ENCODE results near the gene PDE10A. TPM values are rescaled to one million over a fixed set of nuclear protein-coding genes. Genes with fewer than 3 reads are reported as not detected.
"Not testable (repeated sequence)": the region's sequence is repeated elsewhere in the genome, so short reads cannot be mapped to it uniquely, and the experiment has no call there.

The PDE10A gene
- total RNA-seq, 1 experiment from 2014 or later: 0.31 TPM

DNA sequence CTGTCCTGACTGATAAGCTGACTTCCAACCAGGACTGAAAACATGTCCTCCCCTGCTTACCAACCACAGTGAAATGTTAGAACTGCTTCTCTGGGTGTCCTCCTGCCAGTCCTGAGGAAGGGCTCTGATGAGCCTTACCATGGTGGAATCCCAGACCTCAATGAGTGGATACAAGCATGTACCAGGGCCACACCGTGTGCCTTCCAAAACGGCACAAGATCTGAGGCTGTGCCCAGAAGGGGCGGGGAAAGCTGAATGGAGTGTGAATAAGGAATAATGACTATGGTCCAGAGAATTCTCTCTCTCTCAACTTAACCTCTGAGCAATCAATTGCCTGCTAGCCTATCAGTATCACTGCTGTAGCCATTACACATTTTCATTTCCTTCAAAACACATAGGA, 51.7 kb downstream of the PDE10A start:
- no peaks in the 10 kb centered on the region for H3K9me3 ChIP-seq (ENCODE audit: control insufficient read depth, low read depth, low read length)
- H2BK12ac ChIP-seq (ENCODE audit: insufficient read length, low read depth, low read length): no peak overlapping the region
- H4K91ac ChIP-seq (ENCODE audit: insufficient read length, low read depth, low read length): no peak overlapping the region
- TF ChIP-seq, protein P1, sequence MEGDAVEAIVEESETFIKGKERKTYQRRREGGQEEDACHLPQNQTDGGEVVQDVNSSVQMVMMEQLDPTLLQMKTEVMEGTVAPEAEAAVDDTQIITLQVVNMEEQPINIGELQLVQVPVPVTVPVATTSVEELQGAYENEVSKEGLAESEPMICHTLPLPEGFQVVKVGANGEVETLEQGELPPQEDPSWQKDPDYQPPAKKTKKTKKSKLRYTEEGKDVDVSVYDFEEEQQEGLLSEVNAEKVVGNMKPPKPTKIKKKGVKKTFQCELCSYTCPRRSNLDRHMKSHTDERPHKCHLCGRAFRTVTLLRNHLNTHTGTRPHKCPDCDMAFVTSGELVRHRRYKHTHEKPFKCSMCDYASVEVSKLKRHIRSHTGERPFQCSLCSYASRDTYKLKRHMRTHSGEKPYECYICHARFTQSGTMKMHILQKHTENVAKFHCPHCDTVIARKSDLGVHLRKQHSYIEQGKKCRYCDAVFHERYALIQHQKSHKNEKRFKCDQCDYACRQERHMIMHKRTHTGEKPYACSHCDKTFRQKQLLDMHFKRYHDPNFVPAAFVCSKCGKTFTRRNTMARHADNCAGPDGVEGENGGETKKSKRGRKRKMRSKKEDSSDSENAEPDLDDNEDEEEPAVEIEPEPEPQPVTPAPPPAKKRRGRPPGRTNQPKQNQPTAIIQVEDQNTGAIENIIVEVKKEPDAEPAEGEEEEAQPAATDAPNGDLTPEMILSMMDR (conservative IDR thresholded peaks at IDR 0.05): no peak
- H2AK5ac ChIP-seq (ENCODE audit: insufficient read length, low read length): no peak overlapping the region
- Mint-ChIP-seq H3K9me3 (peaks cover 3 to 8% of the 10 kb centered on the region in 2 experiments; a peak in 3 of 5 replicates), H3K27ac (no peak overlapping the region; a peak in 1 of 7 replicates), H3K4me3 (no peak overlapping the region), H3K27me3 (ENCODE audit: low read depth) (no peaks in the 10 kb centered on the region), H3K36me3 (ENCODE audit: insufficient read depth in 1 of 3, low read depth in 3 of 3) (peaks cover 0 to 6% (median 0%) of the 10 kb centered on the region in 3 experiments; a peak in 2 of 7 replicates), H3K4me1 (peaks cover 8 to 11% of the 10 kb centered on the region in 2 experiments)
- no peak overlapping the region for H2BK20ac ChIP-seq (ENCODE audit: low read depth, low read length, poor library complexity, severe bottlenecking)
- H2BK5ac ChIP-seq (ENCODE audit: insufficient read length, low read length): no peak overlapping the region
- H3K4me1 ChIP-seq (ENCODE audit: insufficient read depth, low read length): peaks cover 2% of the 10 kb centered on the region; the same call in 1 of the 2 replicates
- no peaks in the 10 kb centered on the region for H3K23me2 ChIP-seq (ENCODE audit: insufficient read length, low read depth, low read length, poor library complexity, severe bottlenecking)
- H2AFZ ChIP-seq (ENCODE audit: low read length): no peak overlapping the region
- H3K9ac ChIP-seq (ENCODE audit: extremely low read depth, insufficient read length, low read length): no peak overlapping the region
- no peak overlapping the region for H3K27ac ChIP-seq (ENCODE audit: insufficient read length, low read depth, low read length)
- H3K18ac ChIP-seq (ENCODE audit: insufficient read length, low read depth, low read length): no peak overlapping the region
- no peak overlapping the region for H3K23ac ChIP-seq (ENCODE audit: insufficient read length, low read depth, low read length)
- no peak for DNase-seq
- no peaks in the 10 kb centered on the region for H3K79me1 ChIP-seq (ENCODE audit: insufficient read depth, low read depth, low read length, poor library complexity, severe bottlenecking)
- no peak overlapping the region for H3K4me2 ChIP-seq (ENCODE audit: insufficient read depth, insufficient read length, low read length)
- H3K4ac ChIP-seq (ENCODE audit: low read depth, low read length): no peak overlapping the region
- no CpG with 5 or more reads among the region's 3 CpGs for WGBS (ENCODE audit: extremely low coverage, insufficient read length, low lambda C conversion rate)
- no peak overlapping the region for H2BK120ac ChIP-seq (ENCODE audit: low read depth, low read length, poor library complexity, severe bottlenecking)
- no peaks in the 10 kb centered on the region for H4K20me1 ChIP-seq (ENCODE audit: control insufficient read depth, insufficient read depth, insufficient read length)
- H3T11ph ChIP-seq (ENCODE audit: low read length): no peak overlapping the region
- H3K79me2 ChIP-seq (ENCODE audit: insufficient read depth, low read length): no peaks in the 10 kb centered on the region
- H3K27me3 ChIP-seq (ENCODE audit: insufficient read depth, low read length): no peaks in the 10 kb centered on the region
- no peak overlapping the region for H3K56ac ChIP-seq (ENCODE audit: insufficient read length, low read depth, low read length)
- H4K5ac ChIP-seq (ENCODE audit: insufficient read length, low read depth, low read length): no peak overlapping the region
- H4K8ac ChIP-seq (replicated peaks; ENCODE audit: insufficient read length, low read depth, low read length): no peak overlapping the region
- H3K14ac ChIP-seq (ENCODE audit: insufficient read depth, low read length): no peak overlapping the region
- H2BK15ac ChIP-seq (ENCODE audit: low read depth, low read length): no peak overlapping the region

DNA sequence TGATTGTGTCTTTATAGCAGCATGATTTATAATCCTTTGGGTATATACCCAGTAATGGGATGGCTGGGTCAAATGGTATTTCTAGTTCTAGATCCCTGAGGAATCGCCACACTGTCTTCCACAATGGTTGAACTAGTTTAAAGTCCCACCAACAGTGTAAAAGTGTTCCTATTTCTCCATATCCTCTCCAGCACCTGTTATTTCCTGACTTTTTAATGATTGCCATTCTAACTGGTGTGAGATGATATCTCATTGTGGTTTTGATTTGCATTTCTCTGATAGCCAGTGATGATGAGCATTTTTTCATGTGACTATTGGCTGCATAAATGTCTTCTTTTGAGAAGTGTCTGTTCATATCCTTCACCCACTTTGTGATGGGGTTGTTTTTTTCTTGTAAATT, 54.5 kb downstream of the PDE10A start:
- H3K9me3 ChIP-seq (ENCODE audit: control insufficient read depth, low read depth, low read length); H3K14ac ChIP-seq (ENCODE audit: insufficient read depth, low read length); H3K4me1 ChIP-seq (ENCODE audit: insufficient read depth, low read length); H3K4me3 Mint-ChIP-seq; H3K27me3 ChIP-seq (ENCODE audit: insufficient read depth, low read length); H3K23ac ChIP-seq (ENCODE audit: insufficient read length, low read depth, low read length); H3T11ph ChIP-seq (ENCODE audit: low read length); H4K8ac ChIP-seq (replicated peaks; ENCODE audit: insufficient read length, low read depth, low read length); H2AFZ ChIP-seq (ENCODE audit: low read length); H3K36me3 Mint-ChIP-seq (ENCODE audit: insufficient read depth in 1 of 3, low read depth in 3 of 3); H3K79me2 ChIP-seq (ENCODE audit: insufficient read depth, low read length); H3K27ac Mint-ChIP-seq; H3K18ac ChIP-seq (ENCODE audit: insufficient read length, low read depth, low read length); H3K4me2 ChIP-seq (ENCODE audit: insufficient read depth, insufficient read length, low read length); H2BK15ac ChIP-seq (ENCODE audit: low read depth, low read length); H3K27ac ChIP-seq (ENCODE audit: insufficient read length, low read depth, low read length); H3K4ac ChIP-seq (ENCODE audit: low read depth, low read length); H3K23me2 ChIP-seq (ENCODE audit: insufficient read length, low read depth, low read length, poor library complexity, severe bottlenecking); H3K9ac ChIP-seq (ENCODE audit: extremely low read depth, insufficient read length, low read length); H3K56ac ChIP-seq (ENCODE audit: insufficient read length, low read depth, low read length); H3K27me3 Mint-ChIP-seq (ENCODE audit: low read depth); H2AK5ac ChIP-seq (ENCODE audit: insufficient read length, low read length); H3K9me3 Mint-ChIP-seq; H4K91ac ChIP-seq (ENCODE audit: insufficient read length, low read depth, low read length); DNase-seq; H4K5ac ChIP-seq (ENCODE audit: insufficient read length, low read depth, low read length); H3K4me1 Mint-ChIP-seq; H2BK5ac ChIP-seq (ENCODE audit: insufficient read length, low read length); H2BK12ac ChIP-seq (ENCODE audit: insufficient read length, low read depth, low read length); H2BK20ac ChIP-seq (ENCODE audit: low read depth, low read length, poor library complexity, severe bottlenecking); H4K20me1 ChIP-seq (ENCODE audit: control insufficient read depth, insufficient read depth, insufficient read length); H3K79me1 ChIP-seq (ENCODE audit: insufficient read depth, low read depth, low read length, poor library complexity, severe bottlenecking); H2BK120ac ChIP-seq (ENCODE audit: low read depth, low read length, poor library complexity, severe bottlenecking): not testable (repeated sequence)
- no CpG with 5 or more reads among the region's 1 CpG for WGBS (ENCODE audit: extremely low coverage, insufficient read length, low lambda C conversion rate)

Measured in H9 (cell line).